Activated T-cell treated with anti-CD3 and anti-CD28 coated beads for 24 hours (primary cell): ENCODE data around the gene VWF.
A peak's percentile ranks its signal among the peaks of the same experiment; 100 is the strongest.
"Not testable (repeated sequence)": the region's sequence is repeated elsewhere in the genome, so short reads cannot be mapped to it uniquely, and the experiment has no call there.

Source experiments
- DNase-seq: peaks from one replicate; pipeline ENCODE4 v3.0.0-alpha.2; 2020; ENCODE audit warnings: low read depth

VWF gene

DNA sequence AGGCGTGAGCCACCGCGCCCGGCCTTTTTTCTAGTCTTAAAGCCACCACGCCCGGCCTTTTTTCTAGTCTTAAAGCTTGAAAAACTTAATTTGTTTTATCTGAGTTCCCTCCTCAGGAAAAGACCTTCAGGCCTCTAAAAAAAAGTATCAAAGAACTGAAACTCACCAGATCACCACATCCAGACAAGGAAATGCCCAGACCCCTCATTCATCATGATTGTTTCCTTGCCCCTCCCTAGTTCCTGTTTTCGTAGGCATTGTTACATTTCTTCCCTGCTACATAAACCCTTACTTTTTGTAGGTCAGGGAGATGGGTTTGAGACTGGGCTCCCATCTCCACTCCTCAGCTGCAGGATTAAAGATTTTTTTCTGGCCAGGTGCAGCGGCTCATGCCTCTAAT lies 21.1 kb upstream of the VWF start:
- no peak for DNase-seq

- no peak for DNase-seq
These were observed 18.8 kb upstream of the VWF start for GRCh38 chr12:6143303-6143675.

DNA sequence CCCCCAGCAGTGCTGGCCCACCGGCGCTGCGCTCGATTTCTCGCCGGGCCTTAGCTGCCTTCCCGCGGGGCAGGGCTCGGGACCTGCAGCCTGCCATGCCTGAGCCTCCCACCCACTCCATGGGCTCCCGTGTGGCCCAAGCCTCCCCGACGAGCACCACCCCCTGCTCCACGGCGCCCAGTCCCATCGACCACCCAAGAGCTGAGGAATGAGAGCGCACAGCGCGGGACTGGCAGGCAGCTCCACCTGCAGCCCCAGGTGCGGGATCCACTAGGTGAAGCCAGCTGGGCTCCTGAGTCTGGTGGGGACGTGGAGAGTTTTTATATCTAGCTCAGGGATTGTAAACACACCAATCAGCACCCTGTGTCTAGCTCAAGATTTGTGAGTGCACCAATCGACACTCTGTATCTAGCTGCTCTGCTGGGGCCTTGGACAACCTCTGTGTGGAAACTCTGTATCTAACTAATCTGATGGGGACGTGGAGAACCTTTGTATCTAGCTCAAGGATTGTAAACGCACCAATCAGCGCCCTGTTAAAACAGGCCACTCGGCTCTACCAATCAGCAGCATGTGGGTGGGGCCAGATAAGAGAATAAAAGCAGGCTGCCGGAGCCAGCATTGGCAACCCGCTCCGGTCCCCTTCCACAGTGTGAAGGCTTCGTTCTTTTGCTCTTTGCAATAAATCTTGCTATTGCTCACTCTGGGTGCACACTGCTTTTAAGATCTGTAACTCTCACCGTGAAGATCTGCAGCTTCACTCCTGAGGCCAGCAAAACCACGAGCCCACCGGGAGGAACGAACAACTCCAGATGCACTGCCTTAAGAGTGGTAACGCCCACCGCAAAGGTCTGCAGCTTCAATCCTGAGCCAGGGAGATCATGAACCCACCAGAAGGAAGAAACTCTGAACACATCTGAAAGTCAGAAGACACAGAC lies 18.2 kb upstream of the VWF start:
- not testable (repeated sequence) for DNase-seq

DNA sequence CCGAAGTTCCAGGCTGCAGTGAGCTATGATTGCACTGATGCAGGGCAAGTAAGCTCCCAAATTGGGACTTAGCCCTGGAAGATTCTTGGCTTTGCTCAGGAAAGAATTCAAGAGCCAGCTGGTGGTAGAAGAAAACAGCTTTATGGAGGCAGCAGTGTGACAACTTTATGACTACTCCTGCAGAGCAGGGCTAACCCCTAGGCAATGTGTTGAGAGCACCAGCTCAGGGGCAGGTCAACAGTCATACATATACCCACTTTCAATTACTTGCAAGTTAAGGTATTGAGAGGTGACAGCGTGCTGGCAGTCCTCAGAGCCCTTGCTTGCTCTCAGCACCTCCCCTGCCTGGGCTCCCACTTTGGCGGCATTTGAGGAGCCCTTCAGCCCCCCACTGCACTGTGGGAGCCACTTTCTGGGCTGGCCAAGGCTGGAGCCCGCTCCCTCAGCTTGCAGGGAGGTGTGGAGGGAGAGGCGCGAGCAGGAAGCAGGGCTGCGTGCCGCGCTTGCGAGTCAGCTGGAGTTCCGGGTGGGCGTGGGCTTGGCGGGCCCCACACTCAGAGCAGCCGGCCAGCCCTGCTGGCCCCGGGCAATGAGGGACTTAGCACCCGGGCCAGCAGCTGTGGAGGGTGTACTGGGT lies 17.4 kb upstream of the VWF start:
- not testable (repeated sequence) for DNase-seq

DNA sequence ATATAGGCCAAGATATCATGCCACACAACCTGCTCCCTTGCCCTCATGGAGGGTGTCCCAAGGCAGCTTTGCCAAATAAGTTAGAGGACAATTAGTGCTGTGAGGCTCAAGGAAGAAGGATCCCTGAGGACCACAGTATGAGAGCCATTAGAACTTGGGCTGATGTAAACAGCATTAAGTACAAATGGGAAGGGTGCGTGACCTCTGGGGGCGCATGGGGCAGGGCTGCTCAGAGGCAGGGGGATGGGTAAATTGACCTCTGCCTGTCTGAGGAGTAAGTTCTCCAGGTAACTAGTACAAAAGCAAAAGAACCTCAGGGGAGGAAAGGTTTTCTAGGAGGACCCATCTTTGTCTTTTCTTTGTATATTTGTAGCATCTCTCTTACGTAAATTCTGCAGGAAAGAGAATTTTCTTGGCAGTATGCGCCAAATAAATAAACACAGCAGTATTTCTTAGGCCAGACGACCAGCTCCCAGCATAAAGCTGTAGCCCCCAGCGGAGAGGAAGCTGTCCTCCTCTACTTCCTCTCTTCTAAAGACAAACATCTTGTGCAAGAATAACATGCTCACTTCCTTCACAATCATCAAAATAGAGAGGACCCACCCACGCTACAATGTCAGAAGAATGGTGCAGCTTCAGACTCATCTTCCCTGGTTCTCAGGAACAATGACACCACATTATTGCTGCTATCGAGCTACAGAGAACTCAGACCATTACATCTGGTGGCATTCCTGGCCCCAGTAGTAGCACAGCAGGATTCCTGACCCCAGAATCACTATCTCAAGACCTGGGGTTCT lies 16.4 kb upstream of the VWF start:
- DNase-seq: peak; percentile 36

DNA sequence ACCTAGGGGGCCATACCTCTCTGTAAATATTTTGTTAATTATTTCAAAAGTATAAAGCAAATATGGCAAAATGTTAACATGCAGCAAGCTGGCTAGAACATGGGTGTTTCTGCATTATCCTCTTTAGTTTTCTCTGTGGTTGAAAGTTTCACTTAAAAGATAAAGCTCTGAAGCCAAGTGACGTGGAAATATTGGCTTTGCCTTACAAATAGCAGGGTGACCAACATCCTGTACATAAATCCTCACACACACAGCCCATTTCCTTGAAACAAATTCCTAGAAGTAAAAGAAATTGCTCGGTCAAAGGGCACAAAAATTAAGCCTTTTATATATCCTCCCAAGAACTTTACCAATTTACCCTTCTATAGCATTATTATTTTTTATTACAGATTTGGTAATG lies 10.6 kb upstream of the VWF start:
- no peak for DNase-seq

DNA sequence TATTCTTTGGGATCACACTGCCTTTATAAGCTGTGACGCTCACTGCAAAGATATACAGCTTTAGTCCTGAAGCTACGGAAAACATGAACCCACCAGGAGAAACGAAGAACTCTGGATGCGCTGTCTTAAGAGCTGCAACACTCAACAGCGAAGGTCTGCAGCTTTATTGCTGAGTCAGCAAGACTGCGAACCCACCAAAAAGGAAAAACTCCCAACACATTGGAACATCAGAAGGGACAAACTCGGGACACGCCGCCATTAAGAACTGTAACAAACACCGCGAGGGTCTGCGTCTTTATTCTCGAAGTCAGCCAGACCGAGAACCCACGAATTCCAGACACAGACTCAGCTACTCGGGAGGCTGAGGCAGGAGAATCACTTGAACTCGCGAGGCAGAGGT lies 9.2 kb upstream of the VWF start:
- DNase-seq: no peak

- DNase-seq: no peak
These were observed 8.0 kb upstream of the VWF start for GRCh38 chr12:6132496-6132895.

GRCh38 chr12:6125310-6125608 lies 789 bp upstream of the VWF start:
- no peak for DNase-seq

DNA sequence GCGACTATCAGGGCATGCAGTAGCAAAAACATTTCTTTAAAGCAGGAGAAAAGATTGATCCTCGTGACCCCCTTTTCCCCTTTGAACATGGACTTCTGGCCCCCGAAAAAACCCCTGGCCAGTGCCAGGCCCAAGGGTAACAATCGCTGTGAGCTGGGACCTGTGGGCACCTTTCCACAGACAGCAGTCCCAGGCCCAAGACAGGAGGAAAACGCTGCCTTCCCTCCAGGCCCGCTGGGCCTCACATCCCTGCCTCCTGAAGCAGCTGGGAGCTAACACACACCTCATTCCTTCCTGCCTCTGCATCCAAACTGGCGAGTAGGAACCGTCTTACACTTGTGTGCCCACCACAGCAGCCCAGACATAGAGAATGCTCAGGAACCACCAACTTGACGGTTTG lies 1.2 kb downstream of the VWF start:
- DNase-seq: no peak

DNA sequence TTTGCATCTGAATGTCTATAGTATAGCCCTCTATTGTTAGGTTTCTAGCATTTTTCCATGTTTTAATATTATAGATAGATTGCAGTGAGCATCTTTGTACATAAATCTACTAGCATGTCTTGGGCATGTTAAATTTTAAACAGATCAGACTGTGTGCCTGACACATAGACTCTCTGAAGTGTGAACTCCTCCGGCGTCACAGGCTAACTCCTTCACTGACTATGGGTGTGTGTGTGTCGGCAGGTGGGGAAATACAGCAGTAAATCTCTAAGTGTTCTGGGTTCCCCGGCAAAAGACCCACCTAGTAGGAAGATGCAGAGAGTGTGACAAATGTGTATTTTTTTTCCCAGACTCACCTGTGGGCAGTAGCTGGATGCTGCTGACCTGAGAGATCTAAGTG lies 2.3 kb downstream of the VWF start:
- DNase-seq: no peak

DNA sequence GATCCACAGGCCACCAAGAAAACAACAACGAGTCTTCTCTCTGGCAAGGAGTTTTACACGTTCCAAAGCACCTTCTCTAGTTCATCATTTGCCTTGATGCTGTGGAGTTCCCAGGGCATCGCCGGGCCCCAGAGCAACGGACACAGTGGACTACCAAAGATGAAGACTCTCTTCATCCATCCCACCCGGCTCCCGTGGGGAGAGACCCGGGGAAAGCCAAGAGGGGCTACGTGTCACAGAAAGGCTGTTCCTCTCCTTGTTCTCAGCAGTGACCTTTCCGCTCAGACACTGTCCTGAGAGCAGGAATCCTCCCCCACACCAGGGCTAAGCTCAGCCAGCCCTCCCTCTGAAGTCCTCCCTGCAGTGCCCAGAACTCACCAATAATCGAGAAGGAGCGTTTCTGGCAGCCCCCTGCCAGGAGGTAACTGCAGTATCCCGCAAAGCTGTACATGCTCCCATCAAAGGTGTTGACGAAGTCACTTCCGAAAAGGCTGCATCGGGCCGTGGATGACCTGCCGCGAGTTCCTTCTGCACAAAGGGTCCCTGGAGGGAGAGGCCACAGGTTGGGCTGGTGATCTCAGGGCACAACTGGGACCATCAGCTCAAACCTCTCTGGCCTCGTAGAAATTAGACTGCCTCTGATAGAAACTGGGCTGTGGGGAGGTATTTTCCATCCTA lies 3.5 kb downstream of the VWF start:
- DNase-seq: no peak

DNA sequence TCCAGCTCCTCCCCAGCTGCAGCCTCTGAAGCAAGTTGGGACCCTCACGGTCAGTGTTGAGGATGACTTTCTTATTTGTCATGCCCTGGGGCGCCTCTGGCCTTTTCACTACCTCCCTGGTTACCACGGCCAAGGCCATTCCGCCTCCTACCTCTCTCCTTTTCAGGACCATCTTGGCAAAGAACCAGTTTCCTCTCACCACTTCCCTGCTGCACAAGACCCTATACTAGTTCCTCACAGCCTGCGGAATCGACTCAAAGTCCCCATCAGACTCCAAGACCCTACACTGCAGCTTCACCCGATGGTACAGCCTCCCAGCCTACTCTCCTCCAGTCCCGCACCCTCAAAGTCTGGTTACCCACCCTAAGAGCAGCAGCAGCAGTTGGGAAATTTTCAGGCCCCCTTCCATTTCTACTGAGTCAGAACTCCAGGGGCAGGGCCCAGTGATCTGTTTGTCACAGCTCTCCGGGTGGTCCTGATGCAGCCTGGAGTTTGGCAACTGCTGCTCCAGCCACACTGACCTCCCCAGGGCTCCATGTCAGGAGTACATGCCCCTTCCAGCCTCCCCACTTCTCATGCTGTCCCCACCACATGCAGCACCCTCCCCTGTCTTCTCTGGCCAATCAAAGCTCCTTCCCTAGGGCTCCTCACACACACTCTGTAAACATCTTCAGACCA lies 5.4 kb downstream of the VWF start:
- DNase-seq: no peak

DNA sequence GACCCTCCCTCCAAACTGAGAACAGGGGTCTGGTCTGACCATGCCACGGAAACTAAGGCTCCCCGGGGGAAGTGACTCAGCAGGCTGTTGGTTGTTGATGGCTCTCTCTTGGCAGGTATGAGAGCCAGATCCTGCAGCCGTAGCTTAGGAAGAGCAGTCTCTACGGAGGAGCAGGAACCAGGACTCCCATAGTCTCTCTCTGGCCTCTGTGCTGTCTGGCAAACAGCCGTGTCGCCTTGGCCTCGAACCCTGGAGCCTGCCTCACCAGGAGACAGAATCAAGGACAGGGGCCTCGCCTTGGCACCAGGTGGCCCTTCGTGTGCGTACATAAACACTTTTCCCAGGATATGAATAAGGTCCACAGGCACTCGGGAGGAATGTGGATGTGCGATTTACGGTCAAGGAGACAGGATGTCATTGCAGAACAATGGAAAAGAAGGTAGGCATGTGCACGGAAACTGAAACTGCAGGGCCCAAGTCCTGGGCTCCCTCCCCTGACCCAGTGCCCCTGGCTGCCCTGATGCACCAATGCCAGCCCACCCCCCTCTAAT lies 7.9 kb downstream of the VWF start:
- DNase-seq: no peak

- no peak for DNase-seq
These were observed 9.1 kb downstream of the VWF start for GRCh38 chr12:6115389-6115788.

DNA sequence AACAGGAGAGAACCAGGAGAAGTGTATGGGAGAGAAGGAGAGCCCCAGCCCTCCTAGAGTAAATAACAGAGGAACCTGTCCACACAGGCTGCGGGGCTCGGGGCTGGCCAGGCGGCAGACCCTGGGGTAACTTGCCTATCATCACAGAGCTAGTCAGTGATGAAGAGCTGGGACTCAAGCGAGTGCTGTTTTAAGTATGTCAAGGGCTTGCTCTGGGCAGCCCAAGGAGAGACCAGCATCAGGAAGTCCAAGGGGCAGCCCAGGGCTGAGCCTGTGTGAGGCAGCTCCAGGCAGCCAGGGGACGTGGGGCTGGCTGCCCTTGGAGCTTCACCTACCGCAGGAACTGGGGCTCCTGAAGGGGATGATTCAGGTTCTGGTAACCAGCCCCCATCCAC lies 10.0 kb downstream of the VWF start:
- DNase-seq: no peak

- DNase-seq: no peak
These were observed 10.6 kb downstream of the VWF start for GRCh38 chr12:6113691-6114475.

- DNase-seq: no peak
These were observed 12.5 kb downstream of the VWF start for GRCh38 chr12:6112004-6112403.

GRCh38 chr12:6110006-6110405 lies 14.5 kb downstream of the VWF start:
- DNase-seq: no peak

DNA sequence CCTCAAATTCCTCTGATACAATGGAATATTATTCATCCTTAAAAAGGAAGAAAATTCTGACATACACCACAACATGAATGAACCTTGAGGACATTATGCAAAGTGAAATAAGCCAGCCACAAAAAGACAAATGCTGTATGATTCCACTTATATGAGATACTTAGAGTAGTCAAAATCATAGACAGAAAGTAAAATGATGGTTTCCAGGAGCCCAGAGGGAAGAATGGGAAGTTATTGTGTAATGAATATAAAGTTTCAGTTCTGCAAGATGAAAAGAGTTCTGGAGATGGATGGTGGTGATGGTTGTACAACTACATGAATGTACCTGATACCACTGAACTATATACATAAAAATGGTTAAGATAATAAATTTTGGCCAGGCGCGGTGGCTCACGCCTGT lies 18.3 kb downstream of the VWF start:
- no peak for DNase-seq

DNA sequence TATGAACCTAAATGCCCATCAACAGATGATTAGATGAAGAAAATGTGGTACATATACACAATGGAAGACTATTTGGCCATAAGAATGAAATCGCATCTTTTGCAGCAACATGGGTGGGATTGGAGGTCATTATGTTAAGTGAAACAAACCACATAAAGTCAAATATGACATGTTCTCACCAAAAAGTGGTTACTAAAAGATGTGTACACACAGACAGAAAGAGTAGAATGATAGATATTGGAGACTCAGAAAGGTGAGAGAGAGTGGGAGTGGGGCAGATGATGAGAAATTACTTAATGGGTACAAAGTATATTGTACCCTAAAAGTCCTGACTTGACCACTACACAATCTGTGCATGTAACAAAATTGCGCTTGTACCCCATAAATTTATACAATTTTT lies 19.6 kb downstream of the VWF start:
- DNase-seq: no peak
